WTC11 (cell line): ENCODE measurements around the gene MYH14.

Experiments
- ETV6 ChIP-seq: sonication (generic); formaldehyde crosslinking; IDR thresholded peaks from 2 replicates; pipeline ENCODE4 v1.8.1; 2022; ENCODE audit warnings: mild to moderate bottlenecking, missing genetic modification reagents
- FOXP1 ChIP-seq: sonication (generic); formaldehyde crosslinking; IDR thresholded peaks from 2 replicates; pipeline ENCODE4 v1.8.0; 2022; ENCODE audit warnings: missing genetic modification reagents, mild to moderate bottlenecking, moderate library complexity, borderline replicate concordance
- NFE2L1 ChIP-seq: sonication (generic); formaldehyde crosslinking; IDR thresholded peaks from 2 replicates; pipeline ENCODE4 v1.8.1; 2023; ENCODE audit warnings: missing genetic modification reagents
- NFYB ChIP-seq: sonication (generic); formaldehyde crosslinking; conservative IDR thresholded peaks from 2 replicates; pipeline ENCODE4 v1.8.0; 2022; ENCODE audit warnings: low read depth, missing genetic modification reagents
- RORB ChIP-seq: fragments of 250-450 bp; sonication (Bioruptor Pico); IDR thresholded peaks from 2 replicates; pipeline ENCODE4 v1.9.0; 2021; ENCODE audit warnings: mild to moderate bottlenecking
- ZBTB21 ChIP-seq: sonication (generic); formaldehyde crosslinking; IDR thresholded peaks from 2 replicates; pipeline ENCODE4 v1.8.1; 2023; ENCODE audit warnings: mild to moderate bottlenecking, missing genetic modification reagents, borderline replicate concordance
- ZNF263 ChIP-seq: sonication (generic); formaldehyde crosslinking; IDR thresholded peaks from 2 replicates; pipeline ENCODE4 v1.8.1; 2022; ENCODE audit warnings: low read depth, mild to moderate bottlenecking, moderate library complexity, missing genetic modification reagents
- ZNF317 ChIP-seq: sonication (generic); formaldehyde crosslinking; IDR thresholded peaks from 2 replicates; pipeline ENCODE4 v1.8.1; 2023; ENCODE audit warnings: low read depth, mild to moderate bottlenecking, moderate library complexity, missing genetic modification reagents, borderline replicate concordance
- ZNF423 ChIP-seq: fragments of 250-450 bp; sonication (Bioruptor Pico); IDR thresholded peaks from 2 replicates; pipeline ENCODE4 v2.1.2; 2022; ENCODE audit warnings: mild to moderate bottlenecking, moderate library complexity
- TF ChIP-seq, protein P1 (sequence below): sonication (generic); formaldehyde crosslinking; IDR thresholded peaks from 2 replicates; pipeline ENCODE4 v1.8.1; 2023; ENCODE audit warnings: mild to moderate bottlenecking, missing genetic modification reagents
- TF ChIP-seq, protein P2 (sequence below): fragments of 200-600 bp; IDR thresholded peaks from 2 replicates; pipeline ENCODE4 v1.8.0; 2022; ENCODE audit warnings: antibody characterized with exemption

DNA sequence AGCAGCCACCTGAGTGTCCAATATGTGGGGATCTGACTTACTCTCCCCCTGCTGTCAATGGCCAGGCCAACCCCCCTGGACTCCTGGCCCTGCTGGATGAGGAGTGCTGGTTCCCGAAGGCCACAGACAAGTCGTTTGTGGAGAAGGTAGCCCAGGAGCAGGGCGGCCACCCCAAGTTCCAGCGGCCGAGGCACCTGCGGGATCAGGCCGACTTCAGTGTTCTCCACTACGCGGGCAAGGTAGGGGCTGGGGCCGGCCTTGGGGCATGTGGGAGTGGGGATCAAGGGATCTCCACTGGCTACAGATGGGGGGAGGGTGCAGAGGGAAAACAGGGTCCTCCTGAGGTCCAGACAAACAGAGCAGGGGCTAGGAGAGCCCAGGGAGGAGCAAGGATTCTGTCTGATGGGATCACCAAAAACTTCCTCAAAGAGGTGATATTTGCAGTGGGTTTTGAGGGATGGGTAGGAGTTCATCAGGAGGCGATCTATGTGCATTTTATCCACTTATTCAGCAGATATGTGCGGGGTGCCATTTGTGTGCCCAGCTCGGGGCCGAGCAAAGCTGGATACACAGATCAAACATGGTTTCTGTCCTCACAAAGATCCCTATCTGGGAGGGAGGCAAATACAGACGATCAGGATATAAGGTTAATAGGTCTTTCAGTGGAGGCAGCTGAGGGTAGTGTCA, 47.2 kb downstream of the MYH14 start:
- TF ChIP-seq NFE2L1 (CRISPR knock-in tag) (no peak), NFYB (no peak), ETV6 (no peak), RORB (no peak), ZNF263 (CRISPR knock-in tag) (no peak), ZBTB21 (CRISPR knock-in tag) (no peak), ZNF317 (CRISPR knock-in tag) (no peak), FOXP1 (CRISPR knock-in tag) (no peak), ZNF423 (CRISPR knock-in tag) (no peak)
- TF ChIP-seq, protein P1, sequence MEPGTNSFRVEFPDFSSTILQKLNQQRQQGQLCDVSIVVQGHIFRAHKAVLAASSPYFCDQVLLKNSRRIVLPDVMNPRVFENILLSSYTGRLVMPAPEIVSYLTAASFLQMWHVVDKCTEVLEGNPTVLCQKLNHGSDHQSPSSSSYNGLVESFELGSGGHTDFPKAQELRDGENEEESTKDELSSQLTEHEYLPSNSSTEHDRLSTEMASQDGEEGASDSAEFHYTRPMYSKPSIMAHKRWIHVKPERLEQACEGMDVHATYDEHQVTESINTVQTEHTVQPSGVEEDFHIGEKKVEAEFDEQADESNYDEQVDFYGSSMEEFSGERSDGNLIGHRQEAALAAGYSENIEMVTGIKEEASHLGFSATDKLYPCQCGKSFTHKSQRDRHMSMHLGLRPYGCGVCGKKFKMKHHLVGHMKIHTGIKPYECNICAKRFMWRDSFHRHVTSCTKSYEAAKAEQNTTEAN: no peak
- TF ChIP-seq, protein P2, sequence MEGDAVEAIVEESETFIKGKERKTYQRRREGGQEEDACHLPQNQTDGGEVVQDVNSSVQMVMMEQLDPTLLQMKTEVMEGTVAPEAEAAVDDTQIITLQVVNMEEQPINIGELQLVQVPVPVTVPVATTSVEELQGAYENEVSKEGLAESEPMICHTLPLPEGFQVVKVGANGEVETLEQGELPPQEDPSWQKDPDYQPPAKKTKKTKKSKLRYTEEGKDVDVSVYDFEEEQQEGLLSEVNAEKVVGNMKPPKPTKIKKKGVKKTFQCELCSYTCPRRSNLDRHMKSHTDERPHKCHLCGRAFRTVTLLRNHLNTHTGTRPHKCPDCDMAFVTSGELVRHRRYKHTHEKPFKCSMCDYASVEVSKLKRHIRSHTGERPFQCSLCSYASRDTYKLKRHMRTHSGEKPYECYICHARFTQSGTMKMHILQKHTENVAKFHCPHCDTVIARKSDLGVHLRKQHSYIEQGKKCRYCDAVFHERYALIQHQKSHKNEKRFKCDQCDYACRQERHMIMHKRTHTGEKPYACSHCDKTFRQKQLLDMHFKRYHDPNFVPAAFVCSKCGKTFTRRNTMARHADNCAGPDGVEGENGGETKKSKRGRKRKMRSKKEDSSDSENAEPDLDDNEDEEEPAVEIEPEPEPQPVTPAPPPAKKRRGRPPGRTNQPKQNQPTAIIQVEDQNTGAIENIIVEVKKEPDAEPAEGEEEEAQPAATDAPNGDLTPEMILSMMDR: no peak
